Measurements from ENCODE around the gene USH2A.

Gene USH2A

DNA sequence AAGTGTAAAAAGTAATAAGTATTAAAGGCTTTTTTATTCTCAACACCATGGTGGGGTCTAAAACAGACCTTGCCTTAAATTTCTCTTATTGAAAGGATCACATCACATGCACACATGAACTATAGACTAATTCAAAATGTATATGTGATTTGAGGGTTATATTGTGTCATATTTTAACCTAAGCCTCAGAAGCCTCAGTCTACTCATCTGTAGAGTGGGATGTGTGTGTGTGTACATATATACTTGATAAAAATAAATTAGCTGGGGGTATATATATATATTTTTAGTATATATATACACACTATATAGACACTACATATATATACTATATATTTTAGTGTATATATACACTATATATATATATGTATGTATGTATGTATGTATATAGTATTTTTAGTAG is 797.3 kb downstream of the USH2A start:
- Histone ChIP-seq H3K4me2 (ENCODE audit: insufficient read depth, low read length) (no peak overlapping the region), H4K20me1 (ENCODE audit: insufficient read depth, low read length) (no peaks in the 10 kb centered on the region), H3K4me3 (ENCODE audit: low read depth in 1 of 2, low read length in 2 of 2) (no peak overlapping the region), H3K36me3 (ENCODE audit: insufficient read depth, low read length) (no peaks in the 10 kb centered on the region), H3K27ac (ENCODE audit: low read length) (no peak overlapping the region), H3K4me1 (ENCODE audit: insufficient read depth, low read length) (no peaks in the 10 kb centered on the region), H2AFZ (ENCODE audit: low read depth, low read length) (no peak overlapping the region), H3K9me3 (ENCODE audit: insufficient read depth, low read length, severe bottlenecking) (no peaks in the 10 kb centered on the region), H3K79me2 (ENCODE audit: insufficient read depth, low read length) (no peaks in the 10 kb centered on the region), H3K27me3 (ENCODE audit: insufficient read depth, low read length, poor library complexity) (no peaks in the 10 kb centered on the region), H3K9ac (ENCODE audit: low read depth, low read length) (no peak overlapping the region)
- TF ChIP-seq EZH2 (IDR thresholded peaks at IDR 0.05; ENCODE audit: borderline replicate concordance, low read depth, low read length, severe bottlenecking) (no peak), CTCF (IDR thresholded peaks at IDR 0.05; ENCODE audit: borderline replicate concordance, extremely low read depth, low read length, poor library complexity, severe bottlenecking) (no peak)
- no peak for DNase-seq
- no peak for ATAC-seq (ENCODE audit: insufficient read depth, low read depth)

DNA sequence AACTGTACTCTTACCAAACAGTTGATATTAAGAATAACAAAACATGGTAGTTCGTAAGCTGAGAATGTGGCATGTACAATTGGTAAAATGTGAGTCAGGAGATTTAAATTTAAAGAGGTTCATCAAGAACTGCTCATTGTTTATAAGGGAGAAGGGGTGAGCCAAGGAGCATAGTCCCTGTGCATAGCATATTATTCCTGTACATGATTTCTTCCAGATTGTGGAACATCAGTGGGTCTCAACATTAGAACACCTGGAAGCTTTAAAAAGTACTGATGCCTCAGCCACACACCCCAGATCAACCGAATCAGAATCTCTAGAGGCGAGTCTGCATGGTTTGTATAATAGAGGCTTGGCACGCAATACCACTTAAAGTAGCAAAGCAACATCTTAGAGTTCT is 800.1 kb downstream of the USH2A start:
- no peak for ATAC-seq (ENCODE audit: insufficient read depth, low read depth)
- H2AFZ ChIP-seq (ENCODE audit: low read depth, low read length): no peak overlapping the region
- no peaks in the 10 kb centered on the region for H3K4me1 ChIP-seq (ENCODE audit: insufficient read depth, low read length)
- H4K20me1 ChIP-seq (ENCODE audit: insufficient read depth, low read length): no peaks in the 10 kb centered on the region
- TF ChIP-seq CTCF (IDR thresholded peaks at IDR 0.05; ENCODE audit: borderline replicate concordance, extremely low read depth, low read length, poor library complexity, severe bottlenecking) (no peak), EZH2 (IDR thresholded peaks at IDR 0.05; ENCODE audit: borderline replicate concordance, low read depth, low read length, severe bottlenecking) (no peak)
- H3K4me2 ChIP-seq (ENCODE audit: insufficient read depth, low read length): no peak overlapping the region
- no peak overlapping the region for H3K4me3 ChIP-seq (ENCODE audit: low read depth in 1 of 2, low read length in 2 of 2)
- H3K79me2 ChIP-seq (ENCODE audit: insufficient read depth, low read length): no peaks in the 10 kb centered on the region
- H3K27me3 ChIP-seq (ENCODE audit: insufficient read depth, low read length, poor library complexity): no peaks in the 10 kb centered on the region
- no peak overlapping the region for H3K27ac ChIP-seq (ENCODE audit: low read length)
- no peak overlapping the region for H3K9ac ChIP-seq (ENCODE audit: low read depth, low read length)
- no peaks in the 10 kb centered on the region for H3K9me3 ChIP-seq (ENCODE audit: insufficient read depth, low read length, severe bottlenecking)
- DNase-seq: no peak
- H3K36me3 ChIP-seq (ENCODE audit: insufficient read depth, low read length): peaks cover 5% of the 10 kb centered on the region; the same call in 1 of the 2 replicates

DNA sequence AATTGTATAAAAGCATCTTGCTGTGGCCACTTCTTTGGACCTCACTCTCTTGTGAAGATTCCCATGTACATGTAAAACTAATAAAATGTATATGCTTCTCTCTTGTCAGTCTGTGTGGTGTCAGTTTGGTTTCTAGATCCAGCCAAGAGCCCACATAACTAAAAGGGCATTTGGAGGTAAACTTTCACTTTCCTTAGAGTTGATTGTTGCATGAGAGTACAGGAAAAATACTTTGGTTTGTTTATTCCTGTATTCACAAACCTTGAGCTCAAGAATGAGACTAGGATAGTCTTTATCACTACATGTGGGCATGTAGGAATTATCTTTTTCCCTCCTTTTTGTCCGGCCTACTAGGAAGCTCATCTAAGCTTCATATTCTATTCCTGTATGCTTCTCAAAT is 805.3 kb downstream of the USH2A start:
- Histone ChIP-seq H3K9me3 (ENCODE audit: insufficient read depth, low read length, severe bottlenecking) (no peaks in the 10 kb centered on the region), H3K4me1 (ENCODE audit: insufficient read depth, low read length) (no peaks in the 10 kb centered on the region), H3K79me2 (ENCODE audit: insufficient read depth, low read length) (no peaks in the 10 kb centered on the region), H3K36me3 (ENCODE audit: insufficient read depth, low read length) (peaks cover 8% of the 10 kb centered on the region; the same call in 1 of the 2 replicates), H3K4me2 (ENCODE audit: insufficient read depth, low read length) (no peak overlapping the region), H2AFZ (ENCODE audit: low read depth, low read length) (no peak overlapping the region), H3K9ac (ENCODE audit: low read depth, low read length) (no peak overlapping the region), H3K27ac (ENCODE audit: low read length) (no peak overlapping the region), H3K4me3 (ENCODE audit: low read depth in 1 of 2, low read length in 2 of 2) (no peak overlapping the region), H4K20me1 (ENCODE audit: insufficient read depth, low read length) (no peaks in the 10 kb centered on the region), H3K27me3 (ENCODE audit: insufficient read depth, low read length, poor library complexity) (no peaks in the 10 kb centered on the region)
- no peak for DNase-seq
- no peak for ATAC-seq (ENCODE audit: insufficient read depth, low read depth)
- no peak for TF ChIP-seq EZH2 (IDR thresholded peaks at IDR 0.05; ENCODE audit: borderline replicate concordance, low read depth, low read length, severe bottlenecking)
- no peak for TF ChIP-seq CTCF (IDR thresholded peaks at IDR 0.05; ENCODE audit: borderline replicate concordance, extremely low read depth, low read length, poor library complexity, severe bottlenecking)

DNA sequence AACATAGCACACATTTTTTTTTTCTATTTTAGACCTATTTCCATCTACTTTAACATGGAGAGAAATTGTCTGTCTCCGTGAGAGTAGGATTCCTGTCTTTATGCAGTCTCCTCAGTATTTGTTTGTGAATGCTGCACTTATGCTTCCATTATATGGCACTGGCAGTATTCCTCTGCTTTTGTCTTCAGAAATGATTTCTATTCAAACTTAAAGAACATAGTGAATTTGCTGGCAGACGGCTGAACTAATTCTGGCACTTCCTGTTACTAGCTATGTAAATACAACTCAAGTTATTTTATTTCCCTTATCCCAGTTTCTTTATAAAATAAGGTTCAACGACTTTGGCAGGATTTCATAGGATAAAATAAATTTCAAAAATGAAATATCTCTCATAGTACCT is 810.9 kb downstream of the USH2A start:
- Histone ChIP-seq H3K27me3 (ENCODE audit: insufficient read depth, low read length, poor library complexity) (no peaks in the 10 kb centered on the region), H4K20me1 (ENCODE audit: insufficient read depth, low read length) (no peaks in the 10 kb centered on the region), H3K4me2 (ENCODE audit: insufficient read depth, low read length) (no peak overlapping the region), H3K79me2 (ENCODE audit: insufficient read depth, low read length) (no peaks in the 10 kb centered on the region), H2AFZ (ENCODE audit: low read depth, low read length) (no peak overlapping the region), H3K36me3 (ENCODE audit: insufficient read depth, low read length) (peaks cover 17% of the 10 kb centered on the region; the same call in 1 of the 2 replicates), H3K9ac (ENCODE audit: low read depth, low read length) (no peak overlapping the region), H3K9me3 (ENCODE audit: insufficient read depth, low read length, severe bottlenecking) (no peaks in the 10 kb centered on the region), H3K27ac (ENCODE audit: low read length) (no peak overlapping the region), H3K4me1 (ENCODE audit: insufficient read depth, low read length) (no peaks in the 10 kb centered on the region), H3K4me3 (ENCODE audit: low read depth in 1 of 2, low read length in 2 of 2) (no peak overlapping the region)
- DNase-seq (no peak), ATAC-seq (ENCODE audit: insufficient read depth, low read depth) (no peak)
- TF ChIP-seq CTCF (IDR thresholded peaks at IDR 0.05; ENCODE audit: borderline replicate concordance, extremely low read depth, low read length, poor library complexity, severe bottlenecking) (no peak), EZH2 (IDR thresholded peaks at IDR 0.05; ENCODE audit: borderline replicate concordance, low read depth, low read length, severe bottlenecking) (no peak)

All from DND-41 (cell line).